PC-3 (cell line): ENCODE data around the gene PRPSAP2.

Experiments
- EZH2 ChIP-seq: fragments of 300-600 bp; sonication (generic); IDR thresholded peaks from one replicate; pipeline ENCODE4 v1.6.1; 2017; ENCODE audit warnings: antibody characterized with exemption, mild to moderate bottlenecking, low read length; ENCODE audit not compliant: unreplicated experiment
- EZH2phosphoT487 ChIP-seq: fragments of 300-600 bp; sonication (generic); IDR thresholded peaks from 2 replicates; pipeline ENCODE4 v1.6.1; 2018; ENCODE audit warnings: mild to moderate bottlenecking, antibody characterized with exemption, low read length, borderline replicate concordance
- TF ChIP-seq, protein P1 (sequence below): fragments of 300-600 bp; sonication (generic); conservative IDR thresholded peaks from 2 replicates; pipeline ENCODE4 v1.5.1; 2017; ENCODE audit warnings: antibody characterized with exemption, low read depth, mild to moderate bottlenecking, low read length

- TF ChIP-seq, protein P1, sequence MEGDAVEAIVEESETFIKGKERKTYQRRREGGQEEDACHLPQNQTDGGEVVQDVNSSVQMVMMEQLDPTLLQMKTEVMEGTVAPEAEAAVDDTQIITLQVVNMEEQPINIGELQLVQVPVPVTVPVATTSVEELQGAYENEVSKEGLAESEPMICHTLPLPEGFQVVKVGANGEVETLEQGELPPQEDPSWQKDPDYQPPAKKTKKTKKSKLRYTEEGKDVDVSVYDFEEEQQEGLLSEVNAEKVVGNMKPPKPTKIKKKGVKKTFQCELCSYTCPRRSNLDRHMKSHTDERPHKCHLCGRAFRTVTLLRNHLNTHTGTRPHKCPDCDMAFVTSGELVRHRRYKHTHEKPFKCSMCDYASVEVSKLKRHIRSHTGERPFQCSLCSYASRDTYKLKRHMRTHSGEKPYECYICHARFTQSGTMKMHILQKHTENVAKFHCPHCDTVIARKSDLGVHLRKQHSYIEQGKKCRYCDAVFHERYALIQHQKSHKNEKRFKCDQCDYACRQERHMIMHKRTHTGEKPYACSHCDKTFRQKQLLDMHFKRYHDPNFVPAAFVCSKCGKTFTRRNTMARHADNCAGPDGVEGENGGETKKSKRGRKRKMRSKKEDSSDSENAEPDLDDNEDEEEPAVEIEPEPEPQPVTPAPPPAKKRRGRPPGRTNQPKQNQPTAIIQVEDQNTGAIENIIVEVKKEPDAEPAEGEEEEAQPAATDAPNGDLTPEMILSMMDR, result no peak
- no peak for TF ChIP-seq EZH2
- no peak for TF ChIP-seq EZH2phosphoT487
Observed at GRCh38 chr17:18866866-18867813, 9.2 kb downstream of the PRPSAP2 start.
